GM21786 (cell line): ENCODE results near the gene DLGAP1.
A peak's percentile ranks its signal among the peaks of the same experiment; 100 is the strongest.
"Not testable (repeated sequence)": the region's sequence is repeated elsewhere in the genome, so short reads cannot be mapped to it uniquely, and the experiment has no call there.

Source experiments
- ATAC-seq: cut with Tn5 transposase; IDR thresholded peaks from one replicate; pipeline ENCODE4 v1.9.1; 2021; ENCODE audit not compliant: unreplicated experiment

Gene DLGAP1

DNA sequence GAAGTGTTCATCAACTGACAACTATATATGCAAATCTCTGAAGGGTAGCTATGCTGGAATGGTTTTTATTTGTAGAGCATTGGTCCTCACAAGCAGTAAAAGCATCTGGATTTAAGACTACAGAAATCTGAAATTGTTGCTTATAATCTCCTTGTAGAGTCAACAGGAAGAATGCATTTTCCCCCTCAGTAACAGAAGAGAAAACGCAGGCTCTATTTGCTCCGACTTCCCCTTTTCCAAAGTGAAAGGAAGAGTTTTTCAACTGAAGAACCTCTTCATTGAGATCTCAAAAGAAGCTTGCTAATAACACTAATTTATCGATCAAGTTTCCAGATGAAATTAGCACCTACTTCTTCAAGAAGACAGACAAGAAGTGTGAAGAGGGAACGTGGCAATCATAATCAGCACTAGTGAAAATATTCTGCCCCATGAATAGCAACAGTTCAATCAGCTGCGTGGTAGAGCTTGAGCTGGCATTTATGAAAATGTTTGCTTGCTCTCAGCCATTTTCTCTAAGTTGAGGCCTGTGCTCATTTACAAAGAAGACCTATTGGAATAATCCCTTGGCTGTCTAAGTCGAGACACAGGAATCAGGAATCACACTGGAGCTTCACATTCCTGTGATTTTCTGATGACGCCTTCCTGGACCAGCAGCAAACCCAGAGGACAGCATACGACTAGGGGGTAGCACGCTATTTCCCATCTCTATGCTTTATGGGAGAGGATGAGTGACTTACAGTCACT lies 961.4 kb downstream of the DLGAP1 start:
- no peak for ATAC-seq

DNA sequence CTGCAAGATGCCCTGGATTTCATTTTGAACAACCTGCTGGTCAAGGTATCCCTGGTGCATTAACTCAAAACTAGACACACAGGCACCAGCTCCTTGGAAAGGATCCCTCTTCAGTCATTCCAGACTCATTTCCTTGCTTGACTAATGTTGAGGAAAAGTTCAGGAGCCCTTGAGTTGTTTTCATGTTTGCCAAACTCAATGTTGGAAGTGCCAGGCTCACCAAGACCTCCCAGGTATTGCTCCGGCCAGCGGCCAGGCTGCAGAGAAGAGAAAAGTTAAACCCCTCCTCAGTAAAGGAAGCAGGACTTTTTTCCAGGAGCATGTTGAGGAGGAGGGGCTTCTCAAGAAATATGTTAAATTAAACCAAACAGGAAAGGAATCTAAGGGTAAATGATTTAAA lies 962.4 kb downstream of the DLGAP1 start:
- no peak for ATAC-seq

DNA sequence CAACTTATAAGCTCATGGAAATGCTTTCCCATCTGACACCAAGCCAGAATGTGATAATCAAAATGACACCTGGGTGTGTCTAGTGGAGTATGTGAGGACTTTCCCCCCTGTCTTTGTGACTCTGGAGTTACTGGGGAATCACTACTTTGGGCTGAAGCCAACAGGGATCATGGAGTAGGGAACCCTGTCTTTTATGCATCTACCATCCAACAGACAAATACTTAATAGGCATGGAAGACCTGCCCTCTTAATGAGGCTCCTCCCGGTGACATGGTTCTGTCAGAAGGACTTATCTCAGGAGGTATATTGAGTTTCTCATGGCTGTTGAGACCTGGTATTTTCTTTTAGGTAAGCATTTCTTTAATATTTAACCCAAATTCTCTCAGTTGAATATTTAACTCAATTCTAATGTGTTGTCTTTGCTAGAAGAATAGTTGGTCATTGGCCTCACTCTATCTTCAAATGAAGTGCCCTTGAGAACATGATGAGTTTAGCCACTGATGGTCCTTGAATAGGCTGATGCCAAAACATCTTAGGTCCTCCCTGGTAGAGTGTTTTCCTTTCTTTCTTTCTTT lies 963.0 kb downstream of the DLGAP1 start:
- no peak for ATAC-seq

DNA sequence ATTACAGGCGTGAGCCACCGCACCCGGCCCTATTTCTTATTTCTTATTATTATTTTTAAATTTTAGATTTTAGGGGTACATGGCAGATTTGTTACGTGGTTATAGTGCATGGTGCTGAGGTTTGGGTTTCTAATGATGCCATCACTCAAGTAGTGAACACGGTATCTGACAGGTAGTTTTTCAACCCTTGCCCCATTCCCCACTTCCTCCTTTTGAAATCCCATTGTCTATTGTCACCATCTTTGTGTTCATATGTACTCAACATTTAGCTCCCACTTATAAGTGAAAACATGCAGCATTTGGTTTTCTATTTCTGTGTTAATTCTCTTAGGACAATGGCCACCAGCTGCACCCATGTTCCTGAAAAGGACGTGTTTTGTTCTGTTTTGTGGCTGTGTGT lies 965.6 kb downstream of the DLGAP1 start:
- ATAC-seq = no peak

DNA sequence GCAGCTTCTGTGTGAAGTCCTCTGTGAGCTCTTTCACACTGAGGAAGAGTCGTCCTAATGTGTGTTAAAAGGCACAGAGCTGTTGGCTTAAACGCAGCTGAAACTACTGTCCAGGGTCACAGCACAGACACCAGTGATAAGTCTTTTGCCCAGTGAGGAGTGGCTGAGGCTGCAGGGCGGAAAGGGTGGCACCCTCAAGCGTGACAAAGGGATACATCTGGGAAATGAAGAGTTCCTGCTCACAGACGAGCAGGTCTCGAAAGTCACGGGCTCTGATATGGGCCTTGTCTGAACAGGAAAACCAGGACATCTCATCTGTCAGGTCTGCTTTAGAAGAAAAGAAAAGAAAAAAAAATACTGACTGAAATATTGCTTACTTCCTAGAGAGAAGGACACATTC lies 968.6 kb downstream of the DLGAP1 start:
- no peak for ATAC-seq

DNA sequence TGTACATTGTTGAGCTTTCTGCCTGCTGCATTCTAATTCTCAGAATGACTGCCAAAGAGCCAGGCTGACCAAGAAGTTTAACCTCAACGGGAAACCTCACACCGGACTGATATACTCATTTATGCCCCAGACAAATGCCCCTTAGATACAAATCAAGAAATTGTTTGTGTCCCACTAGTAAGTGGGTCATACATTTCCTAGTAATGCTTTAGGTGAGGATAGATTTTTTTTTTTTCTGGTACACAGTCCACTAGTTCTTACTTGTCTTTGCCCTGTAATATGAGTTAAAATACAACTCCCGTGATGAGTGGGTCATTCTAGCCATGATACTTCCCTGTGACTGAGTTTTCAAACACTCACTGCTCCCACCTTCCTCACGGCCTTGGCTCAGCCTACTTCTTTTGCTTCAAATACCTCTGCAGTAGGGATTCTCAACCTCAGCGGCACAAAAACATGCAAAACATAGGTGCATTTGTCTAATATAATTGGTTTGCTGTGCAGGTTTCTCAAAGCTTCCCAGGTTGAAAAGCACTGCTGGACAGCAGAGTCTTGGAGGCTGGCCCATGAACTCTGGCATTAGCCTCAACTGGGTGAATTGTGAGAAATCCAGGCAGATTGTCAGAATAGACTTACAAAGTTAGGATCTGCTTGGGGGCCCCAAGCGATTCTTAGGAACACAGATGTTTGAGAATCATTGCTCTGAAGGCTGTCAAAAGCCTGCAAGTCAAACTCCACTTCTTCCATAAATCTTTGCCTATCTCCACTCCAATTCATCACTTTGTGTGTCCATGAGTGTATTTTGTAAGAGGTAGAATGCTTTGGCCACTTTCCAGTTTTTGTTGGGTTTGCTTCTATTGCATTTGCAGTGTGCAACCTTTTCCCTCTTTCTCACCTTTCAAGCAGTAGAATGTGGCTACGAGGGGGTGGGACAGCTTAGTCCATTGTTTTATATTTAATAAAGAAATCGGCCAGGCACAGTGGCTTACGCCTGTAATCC lies 969.7 kb downstream of the DLGAP1 start:
- no peak for ATAC-seq

DNA sequence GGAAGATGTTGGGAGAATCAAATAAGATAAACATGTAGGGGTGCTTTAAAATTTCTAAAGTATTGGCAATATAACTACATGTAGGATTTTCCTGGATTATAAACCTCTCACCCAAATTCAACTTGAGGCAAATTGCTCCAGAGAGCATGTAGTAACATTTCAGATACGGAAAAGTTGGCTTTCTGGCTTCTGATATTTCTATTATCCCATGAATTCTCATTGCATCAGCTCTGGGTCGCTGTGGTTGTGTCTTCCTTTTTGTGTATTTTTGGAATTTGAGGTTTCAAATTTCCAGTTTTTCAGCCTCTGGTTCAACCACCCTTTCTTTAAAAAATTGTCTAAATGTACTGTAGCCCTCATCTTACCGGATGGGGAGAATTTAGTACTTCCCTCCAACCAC lies 972.8 kb downstream of the DLGAP1 start:
- no peak for ATAC-seq

DNA sequence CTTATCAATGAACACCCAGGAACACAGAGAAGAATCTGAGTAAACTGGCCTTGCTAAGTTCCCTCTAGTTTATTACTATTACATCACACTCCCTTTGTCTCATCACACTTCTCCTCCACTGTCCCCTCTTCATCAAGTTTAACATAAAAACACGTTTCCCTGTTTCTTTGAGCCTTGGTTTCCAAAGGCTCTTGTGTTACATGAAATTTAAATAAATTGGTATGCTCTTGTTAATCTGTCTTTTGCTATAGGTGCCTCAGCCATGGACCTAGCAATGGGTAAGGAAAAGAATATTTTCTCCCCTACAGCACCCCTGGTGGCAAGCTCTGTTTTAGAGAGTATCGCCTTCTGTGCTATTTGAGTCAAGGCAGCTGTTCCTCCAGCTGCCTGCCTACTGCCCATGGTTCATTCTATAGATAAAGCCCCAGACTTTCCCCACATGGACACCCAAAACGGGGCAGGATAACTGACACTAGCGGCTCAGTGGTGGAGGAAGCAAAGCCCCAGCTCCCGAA lies 973.4 kb downstream of the DLGAP1 start:
- ATAC-seq = no peak

DNA sequence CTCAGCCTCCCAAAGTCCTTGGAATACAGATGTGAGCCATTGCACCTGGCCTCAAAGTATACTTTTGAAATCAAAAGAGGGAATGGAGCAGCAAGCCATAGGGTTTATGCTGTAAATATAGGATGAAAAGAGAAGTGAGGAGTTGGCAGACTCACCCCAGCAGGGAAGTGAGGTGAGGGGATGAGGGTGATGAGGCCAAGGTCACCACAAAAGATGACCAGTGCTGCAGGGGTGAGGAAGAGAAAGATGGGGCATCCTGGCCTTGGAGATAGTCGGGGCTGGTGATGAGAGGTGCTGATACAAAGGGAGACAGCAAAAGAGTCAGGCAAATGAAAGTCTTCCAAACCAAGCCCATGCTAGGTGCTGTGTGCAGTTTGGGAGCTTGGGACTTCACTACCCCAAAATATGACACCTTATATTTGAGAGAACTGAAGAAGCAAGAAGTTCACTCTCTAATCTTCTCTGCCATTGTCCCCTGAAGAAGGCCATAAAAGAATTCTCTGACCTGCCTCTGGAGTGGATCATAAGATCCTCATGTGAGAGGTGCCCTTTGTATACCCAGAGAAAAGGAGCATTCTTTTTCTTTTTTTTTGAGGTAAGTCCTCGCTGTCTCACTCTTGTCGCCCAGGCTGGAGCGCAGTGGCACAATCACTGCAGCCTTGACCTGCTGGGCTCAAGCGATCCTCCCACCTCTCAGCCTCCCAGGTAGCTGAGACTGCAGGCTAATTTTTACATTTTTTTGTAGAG lies 974.1 kb downstream of the DLGAP1 start:
- ATAC-seq = no peak

DNA sequence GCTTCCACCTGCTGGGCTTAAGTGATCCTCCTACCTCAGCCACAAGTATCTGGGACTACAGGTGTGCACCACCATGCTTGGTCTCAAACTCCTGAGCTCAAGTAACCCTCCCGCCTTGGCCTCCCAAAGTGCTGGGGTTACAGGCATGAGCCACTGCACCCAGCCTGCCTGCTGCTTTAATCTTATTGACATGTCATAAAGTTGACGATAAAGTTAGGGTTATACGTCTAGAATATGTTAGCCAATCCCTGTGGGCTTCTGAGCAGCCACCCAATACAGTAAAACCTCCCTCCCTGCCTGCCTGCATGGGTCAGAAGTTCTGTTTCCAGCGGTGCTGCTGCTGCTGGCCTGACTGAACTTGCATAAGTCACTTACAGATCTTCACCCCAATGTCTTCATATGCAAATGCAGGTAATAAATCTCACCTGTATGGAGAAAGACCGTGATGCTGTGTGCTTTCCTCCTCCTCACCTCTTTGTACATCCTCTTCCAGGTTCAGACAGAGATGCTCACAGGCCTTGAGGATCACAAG lies 975.1 kb downstream of the DLGAP1 start:
- ATAC-seq = no peak

DNA sequence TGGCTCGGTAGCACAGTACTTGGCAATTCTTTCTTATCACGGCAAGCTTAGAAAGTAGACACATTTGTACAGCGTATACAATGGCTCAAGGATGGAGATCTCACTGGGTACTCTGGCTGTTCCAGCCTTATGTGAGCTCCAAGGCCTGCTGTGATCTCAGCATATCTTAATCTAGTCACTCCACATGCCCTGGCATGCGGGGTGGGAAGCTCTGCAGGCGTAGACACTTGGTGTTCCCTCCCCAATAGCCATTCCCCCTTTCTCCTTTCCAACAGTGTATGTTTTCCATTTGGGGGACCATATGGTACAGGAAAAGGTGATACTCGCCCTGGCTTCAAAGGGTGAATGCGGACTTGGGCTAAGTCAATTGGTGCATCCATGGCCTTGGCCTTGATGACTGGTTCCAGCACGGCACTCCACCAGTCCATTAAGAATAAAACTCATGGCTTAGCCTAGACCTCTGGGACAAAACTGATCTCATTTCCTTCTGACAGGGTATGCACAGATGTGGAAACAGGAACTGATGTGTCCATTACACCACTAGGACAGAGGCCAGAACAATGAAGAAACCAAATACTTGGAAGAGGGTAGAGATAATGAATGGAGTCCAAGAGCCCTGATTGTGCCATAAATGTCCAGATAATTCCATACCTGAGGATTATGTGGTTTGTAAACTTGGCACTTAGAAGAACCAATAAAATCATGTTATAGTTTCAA lies 976.7 kb downstream of the DLGAP1 start:
- ATAC-seq = no peak

DNA sequence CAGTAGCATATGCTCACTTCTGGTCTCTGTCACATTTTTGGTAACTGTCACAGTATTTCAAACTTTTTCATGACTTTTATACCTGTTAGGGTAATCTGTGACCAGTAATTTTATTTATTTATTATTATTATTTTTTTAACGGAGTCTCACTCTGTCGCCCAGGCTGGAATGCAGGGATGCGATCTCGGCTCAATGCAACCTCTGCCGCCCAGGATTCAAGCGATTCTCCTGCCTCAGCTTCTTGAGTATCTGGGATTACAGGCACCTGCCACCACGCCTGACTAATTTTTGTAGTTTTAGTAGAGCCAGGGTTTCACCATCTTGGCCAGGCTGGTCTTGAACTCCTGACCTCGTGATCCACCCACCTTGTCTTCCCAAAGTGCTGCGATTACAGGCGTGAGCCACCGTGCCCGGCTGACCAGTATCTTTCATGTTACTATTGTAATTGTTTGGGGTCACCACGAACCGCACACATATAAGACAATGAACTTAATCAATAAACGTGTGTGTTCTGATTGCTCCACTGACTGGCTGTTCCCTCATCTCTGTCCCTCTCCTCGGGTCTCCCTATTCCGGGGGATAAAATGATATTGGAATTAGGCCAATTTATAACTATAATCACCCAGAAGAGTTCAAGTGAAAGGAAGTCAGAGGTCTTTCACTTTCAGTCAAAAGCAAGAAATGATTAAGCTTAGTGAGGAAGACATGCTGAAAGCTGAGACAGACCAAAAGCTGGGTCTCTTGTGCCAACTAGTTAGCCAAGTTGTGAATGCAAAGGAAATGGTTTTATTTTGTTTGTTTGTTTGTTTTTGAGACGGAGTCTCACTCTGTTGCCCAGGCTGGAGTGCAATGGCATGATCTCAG lies 982.2 kb downstream of the DLGAP1 start:
- peak; percentile 96 for ATAC-seq

DNA sequence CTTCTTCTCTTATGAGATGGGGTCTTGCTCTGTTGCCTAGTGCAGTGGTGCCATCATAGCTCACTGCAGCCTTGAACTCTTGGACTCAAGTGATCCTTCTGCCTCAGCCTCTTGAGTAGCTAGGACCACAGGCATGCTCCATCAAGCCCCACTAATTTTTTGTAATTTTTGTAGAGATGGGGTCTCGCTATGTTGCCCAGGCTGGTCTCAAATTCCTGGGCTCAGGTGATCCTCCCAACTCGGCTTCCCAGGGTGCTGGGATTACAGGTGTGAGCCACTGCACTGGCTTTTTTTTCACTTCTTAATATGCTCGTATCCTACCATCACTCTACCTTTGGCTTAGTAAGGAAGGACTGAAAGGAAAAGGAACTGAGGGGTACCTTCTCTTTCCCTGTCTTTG lies 983.0 kb downstream of the DLGAP1 start:
- not testable (repeated sequence) for ATAC-seq

DNA sequence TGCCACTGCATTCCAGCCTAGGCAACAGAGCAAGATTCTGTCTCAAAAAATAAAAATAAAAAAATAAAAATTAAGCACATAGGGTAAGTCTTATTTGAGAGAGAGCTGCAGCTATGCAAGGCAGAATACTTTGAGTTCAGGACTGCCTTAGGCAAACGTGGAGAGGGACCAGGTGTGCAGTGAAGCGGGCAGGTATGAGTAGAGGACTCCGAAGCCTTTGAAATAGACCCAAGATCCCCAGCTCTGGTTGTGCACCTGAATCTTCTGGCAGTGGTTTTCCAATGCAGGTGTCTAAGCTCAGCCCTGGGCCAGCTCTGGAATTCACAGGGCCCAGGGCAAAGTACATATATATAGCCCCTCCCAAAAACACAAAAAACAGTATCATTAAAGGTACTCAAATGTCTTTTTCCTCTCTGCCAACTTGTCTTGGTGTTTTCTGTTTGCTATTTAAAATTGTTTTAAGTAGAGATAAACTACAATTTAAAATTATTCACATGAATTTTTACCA lies 983.9 kb downstream of the DLGAP1 start:
- ATAC-seq = no peak

DNA sequence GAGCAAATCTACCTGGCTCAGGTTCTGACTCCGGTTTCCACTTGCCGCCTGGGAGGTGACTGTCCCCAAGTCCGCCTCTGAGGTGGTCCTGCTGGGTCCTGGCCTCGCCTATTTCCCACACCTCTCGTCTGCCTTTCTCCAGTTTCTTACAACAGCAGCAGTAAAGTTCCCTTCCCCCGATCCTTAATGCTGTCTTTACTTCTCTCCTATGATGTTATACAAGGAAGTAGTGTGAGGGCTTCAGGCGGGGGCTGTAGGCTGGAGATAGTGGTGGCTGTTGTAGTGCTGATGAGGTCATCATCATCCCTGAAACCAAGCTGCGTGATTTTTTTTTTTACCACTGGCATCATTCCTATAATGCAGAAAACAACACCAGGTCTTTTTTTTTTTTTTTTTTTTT lies 986.3 kb downstream of the DLGAP1 start:
- ATAC-seq = no peak

DNA sequence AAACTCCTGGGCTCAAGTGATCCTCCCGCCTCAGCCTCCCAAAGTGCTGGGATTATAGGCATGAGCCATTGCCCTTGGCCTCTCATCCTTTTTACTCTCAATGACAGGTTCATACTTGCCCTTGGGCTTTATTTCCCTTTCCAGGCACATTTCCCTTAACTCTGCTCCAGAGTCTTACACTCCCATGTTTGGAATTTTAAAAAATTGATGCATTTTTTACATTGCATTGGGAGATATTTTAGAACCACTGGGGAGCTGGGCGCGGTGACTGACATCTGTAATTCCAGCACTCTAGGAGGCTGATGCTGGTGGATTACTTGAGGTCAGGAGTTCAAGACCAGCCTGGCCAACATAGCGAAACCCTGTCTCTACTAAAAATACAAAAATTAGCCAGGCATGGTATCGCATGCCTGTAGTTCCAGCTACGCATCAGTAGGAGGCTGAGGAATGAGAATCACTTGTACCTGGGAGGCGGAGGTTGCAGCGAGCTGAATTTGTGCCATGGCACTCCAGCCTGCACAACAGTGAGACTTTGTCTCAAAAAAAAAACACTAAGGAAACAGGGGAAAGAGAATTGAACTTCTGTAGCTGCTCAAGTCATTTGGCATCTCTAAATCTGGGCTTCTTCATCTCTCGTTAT lies 986.9 kb downstream of the DLGAP1 start:
- ATAC-seq = no peak

DNA sequence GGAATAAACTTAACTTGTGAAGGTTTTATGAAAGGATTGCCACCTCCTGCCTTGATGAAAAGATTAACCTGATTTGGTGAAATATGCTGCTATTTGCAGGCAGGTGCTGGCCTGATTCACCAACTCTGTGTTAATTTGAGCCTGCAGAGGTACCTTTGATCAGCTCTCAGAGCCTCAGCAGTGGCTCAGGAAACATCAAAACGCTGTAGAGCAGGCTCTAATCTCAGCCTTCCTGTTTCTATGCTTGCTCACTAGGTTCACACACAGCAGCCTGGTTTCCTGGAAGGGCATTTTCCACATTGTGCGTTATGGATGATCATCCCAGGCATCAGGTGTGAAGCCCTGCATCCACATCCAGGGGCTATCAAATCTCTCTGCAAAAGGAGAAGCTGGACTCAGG lies 988.2 kb downstream of the DLGAP1 start:
- ATAC-seq = no peak

DNA sequence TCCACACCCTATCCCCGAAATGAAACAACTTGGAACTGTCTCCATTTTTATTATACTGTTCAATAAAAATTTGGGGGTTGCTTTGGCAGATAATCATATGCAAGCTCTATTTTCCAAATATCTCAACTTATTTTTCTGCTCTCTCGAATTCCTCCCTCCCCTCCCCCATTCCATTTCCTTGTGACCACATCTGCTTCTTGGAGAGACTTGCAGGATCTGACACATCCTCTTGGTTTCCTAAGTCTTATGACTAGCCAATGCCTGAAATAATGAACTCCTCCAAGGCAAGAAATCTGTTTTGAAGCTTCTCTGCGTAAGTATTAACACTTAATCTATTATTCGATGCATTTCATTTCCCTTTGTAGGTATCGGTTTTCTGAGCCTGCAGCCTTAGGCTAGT lies 989.1 kb downstream of the DLGAP1 start:
- no peak for ATAC-seq
